A172 (cell line): Measurements from ENCODE around the gene RRP9. TPM values are rescaled to one million over a fixed set of nuclear protein-coding genes. Genes with fewer than 3 reads are reported as not detected.
"Not testable (repeated sequence)": the region's sequence is repeated elsewhere in the genome, so short reads cannot be mapped to it uniquely, and the experiment has no call there.

Experiments used
- DNase-seq: peaks from one replicate; pipeline ENCODE4 v3.0.0-alpha.2; 2015; ENCODE audit warnings: low spot score
- total RNA-seq: library from RNA; depleted of rRNA; stranded (reverse); fragments of >200 nt; shearing (Covaris generic); gene quantifications from 2 replicates; pipeline ENCODE4 v1.2.3, GENCODE V29; 2014

The RRP9 gene
- total RNA-seq, 1 experiment from 2014 or later = 48.7 TPM

- DNase-seq = no peak
Measured at GRCh38 chr3:51938780-51939425, 2.8 kb downstream of the RRP9 start.

GRCh38 chr3:51937611-51938450 is 3.9 kb downstream of the RRP9 start:
- DNase-seq = no peak

- DNase-seq = peak; percentile 59
Measured at GRCh38 chr3:51937014-51937413, 4.7 kb downstream of the RRP9 start.

GRCh38 chr3:51935886-51936755 is 5.6 kb downstream of the RRP9 start:
- DNase-seq = no peak

GRCh38 chr3:51934991-51935885 is 6.5 kb downstream of the RRP9 start:
- DNase-seq = no peak

- DNase-seq = no peak
Measured at GRCh38 chr3:51934139-51934850, 7.4 kb downstream of the RRP9 start.

- no peak for DNase-seq
Measured at GRCh38 chr3:51933471-51934138, 8.1 kb downstream of the RRP9 start.

- DNase-seq = no peak
Measured at GRCh38 chr3:51932471-51933370, 9.0 kb downstream of the RRP9 start.

- no peak for DNase-seq
Measured at GRCh38 chr3:51931756-51932155, 9.9 kb downstream of the RRP9 start.

GRCh38 chr3:51930439-51930838 is 11.3 kb downstream of the RRP9 start:
- DNase-seq = no peak

- DNase-seq = peak; percentile 16
Measured at GRCh38 chr3:51929420-51930003, 12.2 kb downstream of the RRP9 start.

GRCh38 chr3:51928981-51929380 is 12.7 kb downstream of the RRP9 start:
- not testable (repeated sequence) for DNase-seq

- no peak for DNase-seq
Measured at GRCh38 chr3:51928438-51928837, 13.3 kb downstream of the RRP9 start.

- no peak for DNase-seq
Measured at GRCh38 chr3:51927061-51927977, 14.4 kb downstream of the RRP9 start.

- no peak for DNase-seq
Measured at GRCh38 chr3:51921081-51921578, 20.6 kb downstream of the RRP9 start.

GRCh38 chr3:51916418-51916817 is 25.3 kb downstream of the RRP9 start:
- DNase-seq = no peak

- no peak for DNase-seq
Measured at GRCh38 chr3:51908026-51908425, 33.7 kb downstream of the RRP9 start.
